Right lobe of liver (tissue), 6 donors: ENCODE results near the gene CRK. TPM values are rescaled to one million over a fixed set of nuclear protein-coding genes. Genes with fewer than 3 reads are reported as not detected.

ENCODE experiments used
- ATAC-seq, 4 donors: fragments of 200-7000 bp; cut with Tn5 transposase; one replicate each; pipeline ENCODE4 v1.9.1; 2020; ENCODE audit warnings: mild to moderate bottlenecking in 4 of 4, moderate library complexity in 4 of 4
- DNase-seq, 3 donors: peaks; one replicate each; pipeline ENCODE4 v3.0.0-alpha.2; 2020
- H3K27ac ChIP-seq, 3 donors: fragments of 200-600 bp; one replicate each; pipeline ENCODE4 v1.8.0; 2022
- H3K27me3 ChIP-seq, 2 donors: fragments of 200-600 bp; one replicate each; pipeline ENCODE4 v1.8.0; 2022
- H3K36me3 ChIP-seq, 4 donors: fragments of 200-600 bp; sonication (generic) in 1 of 4; one replicate each; pipeline versions ENCODE4 v1.5.1 to v1.8.0; 2017 to 2022; ENCODE audit warnings: control low read depth in 1 of 4
- H3K4me1 ChIP-seq, 4 donors: fragments of 200-600 bp; sonication (generic) in 1 of 4; one replicate each; pipeline versions ENCODE4 v1.5.1 to v1.8.0; 2017 to 2022; ENCODE audit warnings: control low read depth in 1 of 4
- H3K4me3 ChIP-seq, 3 donors: fragments of 200-600 bp; one replicate each; pipeline ENCODE4 v1.8.0; 2022
- H3K9me3 ChIP-seq, 4 donors: fragments of 200-600 bp; sonication (generic) in 1 of 4; one replicate each; pipeline versions ENCODE4 v1.5.1 to v1.8.0; 2017 to 2022; ENCODE audit warnings: control low read depth in 1 of 4
- POLR2A ChIP-seq: fragments of 450-650 bp; IDR thresholded peaks from one replicate; pipeline ENCODE4 v1.6.1; 2017; ENCODE audit warnings: antibody characterized with exemption, mild to moderate bottlenecking
- WGBS: methylation state at CpG from one replicate; pipeline ENCODE4 v1.1.6; 2018; ENCODE audit warnings: low coverage, low lambda C conversion rate; ENCODE audit not compliant: insufficient coverage; ENCODE audit errors: missing lambda C conversion rate; 5-methylcytosine and 5-hydroxymethylcytosine counted together
- intact Hi-C, 2 donors: fragments of 100-400 bp; cut with DNase I; formaldehyde crosslinking; loops; one replicate each; pipeline versions ENCODE4 v1.11.2 to v1.14.1; 2022
- total RNA-seq, 6 experiments: library from RNA; depleted of rRNA in 2 of 6; stranded (reverse); fragments of >200 nt in 2 of 6; fragmentation: NEBNext Ultra II Directional in 3 of 6; extraction: Animal tissue kit (Norgen Biotek cat#: 25700) in 3 of 6; gene quantifications; one replicate each; pipeline versions ENCODE4 v1.1.0 to v1.2.4, GENCODE V29; 2016 to 2023
- TF ChIP-seq, protein P1 (sequence below), 4 donors: fragments of 200-600 bp in 3 of 4; fragments of 450-650 bp in 1 of 4; IDR thresholded peaks; one replicate each; pipeline versions ENCODE4 v1.5.1 to v1.8.0; 2016 to 2022; ENCODE audit warnings: antibody characterized with exemption in 4 of 4, mild to moderate bottlenecking in 2 of 4
- donor health status: DM: no; HTN: yes; CAD: no.
- donor health status: DM: no; HTN: no; CAD: no.
- donor health status: DM: no; HTN: no; CAD: no.
- donor health status: DM: no; HTN: yes; CAD: no.
- donor health status: DM: no; HTN: yes; CAD: no.

The CRK gene
- total RNA-seq, 6 experiments from 2014 or later, result 33.9 to 58.6 (median 47.6) TPM

DNA sequence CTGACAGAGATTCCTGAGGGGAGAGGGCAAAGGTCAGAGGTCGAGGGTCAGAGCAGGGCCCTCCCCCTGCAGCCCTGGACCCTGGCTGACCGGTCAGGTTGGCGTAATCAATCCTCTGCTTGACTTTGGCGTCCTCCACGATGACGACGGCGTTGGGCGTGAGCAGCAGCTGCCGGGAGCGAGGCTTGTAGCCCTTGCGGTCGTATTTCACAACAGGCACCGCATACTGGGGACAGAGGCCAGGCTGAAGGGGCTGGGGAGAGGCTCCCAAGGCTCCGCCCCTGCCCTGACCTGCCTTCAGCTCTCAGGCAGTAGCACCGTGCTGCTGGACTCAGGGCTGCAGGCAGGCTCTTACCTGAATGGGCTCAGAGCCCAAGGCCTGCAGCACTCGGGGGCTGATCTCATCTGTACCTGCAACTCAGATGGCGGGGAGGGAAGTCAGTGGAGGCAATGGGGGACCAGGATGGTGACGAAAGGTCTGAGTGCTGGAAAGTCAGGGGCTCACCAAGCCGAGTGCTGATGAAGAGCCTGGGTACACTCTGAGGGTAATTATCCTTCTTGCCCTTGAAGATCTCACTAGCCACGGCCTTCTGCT lies 12.0 kb upstream of the CRK start:
- no peak overlapping the region for H3K4me3 ChIP-seq
- no peaks in the 10 kb centered on the region for H3K9me3 ChIP-seq
- peaks cover 0 to 15% (median 6%) of the 10 kb centered on the region in 4 donors for H3K4me1 ChIP-seq
- intact Hi-C loops, result no loop called here
- DNase-seq (peak; percentile 92 to 97 (median 97)), ATAC-seq (peak; percentile 82 to 91 (median 87))
- H3K27me3 ChIP-seq, result no peaks in the 10 kb centered on the region
- H3K36me3 ChIP-seq, result peaks cover 0 to 11% (median 0%) of the 10 kb centered on the region in 4 donors
- WGBS, result 2% methylated on average over 4 of the region's 21 CpGs
- TF ChIP-seq POLR2A, result peak; percentile 35
- TF ChIP-seq, protein P1, sequence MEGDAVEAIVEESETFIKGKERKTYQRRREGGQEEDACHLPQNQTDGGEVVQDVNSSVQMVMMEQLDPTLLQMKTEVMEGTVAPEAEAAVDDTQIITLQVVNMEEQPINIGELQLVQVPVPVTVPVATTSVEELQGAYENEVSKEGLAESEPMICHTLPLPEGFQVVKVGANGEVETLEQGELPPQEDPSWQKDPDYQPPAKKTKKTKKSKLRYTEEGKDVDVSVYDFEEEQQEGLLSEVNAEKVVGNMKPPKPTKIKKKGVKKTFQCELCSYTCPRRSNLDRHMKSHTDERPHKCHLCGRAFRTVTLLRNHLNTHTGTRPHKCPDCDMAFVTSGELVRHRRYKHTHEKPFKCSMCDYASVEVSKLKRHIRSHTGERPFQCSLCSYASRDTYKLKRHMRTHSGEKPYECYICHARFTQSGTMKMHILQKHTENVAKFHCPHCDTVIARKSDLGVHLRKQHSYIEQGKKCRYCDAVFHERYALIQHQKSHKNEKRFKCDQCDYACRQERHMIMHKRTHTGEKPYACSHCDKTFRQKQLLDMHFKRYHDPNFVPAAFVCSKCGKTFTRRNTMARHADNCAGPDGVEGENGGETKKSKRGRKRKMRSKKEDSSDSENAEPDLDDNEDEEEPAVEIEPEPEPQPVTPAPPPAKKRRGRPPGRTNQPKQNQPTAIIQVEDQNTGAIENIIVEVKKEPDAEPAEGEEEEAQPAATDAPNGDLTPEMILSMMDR (IDR thresholded peaks at IDR 0.05), result no peak
- H3K27ac ChIP-seq, result peak overlapping the region in 2 of 3 donors; percentile 25 to 74

DNA sequence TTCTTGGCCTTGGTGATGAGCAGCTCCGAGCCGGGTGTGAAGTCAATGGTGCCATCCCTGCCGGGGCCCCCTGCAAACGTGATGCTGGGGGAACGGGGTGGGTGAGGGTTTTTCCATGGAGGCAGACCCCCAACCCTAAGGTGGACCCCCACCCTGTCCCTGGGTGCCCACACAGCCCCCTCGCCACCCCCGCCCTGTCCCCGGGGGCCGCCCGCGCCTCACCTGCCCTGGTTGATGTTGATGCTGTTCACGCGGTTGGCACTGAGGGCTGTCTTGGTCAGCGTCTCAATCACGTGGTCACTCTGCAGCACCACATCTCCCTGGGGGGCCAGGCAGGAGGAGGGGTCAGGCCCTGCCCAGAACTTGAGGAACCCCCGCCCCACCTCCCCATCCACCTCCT lies 11.2 kb upstream of the CRK start:
- TF ChIP-seq, protein P1 (IDR thresholded peaks at IDR 0.05), result no peak
- no peak for TF ChIP-seq POLR2A
- Histone ChIP-seq H3K36me3 (peaks cover 0 to 11% (median 0%) of the 10 kb centered on the region in 4 donors), H3K4me1 (peaks cover 0 to 22% (median 9%) of the 10 kb centered on the region in 4 donors), H3K27ac (peak overlapping the region in 1 of 3 donors; percentile 74), H3K9me3 (no peaks in the 10 kb centered on the region), H3K27me3 (no peaks in the 10 kb centered on the region), H3K4me3 (no peak overlapping the region)
- intact Hi-C loops, result no loop called here
- 80% methylated on average over 1 of the region's 16 CpGs for WGBS
- DNase-seq, result no peak
- no peak for ATAC-seq

DNA sequence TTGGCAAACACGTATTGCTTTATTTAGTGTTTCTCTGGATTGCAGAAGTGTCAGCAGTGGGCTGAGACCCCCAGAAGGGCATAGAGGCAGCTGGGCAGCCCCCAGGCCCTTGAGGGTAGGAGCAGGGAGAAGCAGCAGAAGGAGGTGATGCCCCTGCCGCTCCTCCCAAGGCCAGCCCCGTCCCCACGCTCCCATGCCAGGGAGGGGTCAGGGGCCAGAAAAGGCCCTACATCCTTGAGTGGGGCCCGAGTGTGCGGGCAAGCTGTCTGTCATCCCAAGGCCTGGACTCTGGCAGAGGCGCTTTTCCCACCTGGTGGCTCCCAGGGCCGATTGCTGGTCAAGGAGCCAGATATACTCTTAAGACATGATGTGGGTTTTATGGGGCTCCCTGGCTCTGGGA lies 8.2 kb upstream of the CRK start:
- intact Hi-C loops, result no loop called here
- no CpG with 5 or more reads among the region's 8 CpGs for WGBS
- Histone ChIP-seq H3K27ac (no peak overlapping the region), H3K27me3 (no peaks in the 10 kb centered on the region), H3K4me1 (peaks cover 0 to 45% (median 22%) of the 10 kb centered on the region in 4 donors), H3K4me3 (no peak overlapping the region), H3K36me3 (peaks cover 0 to 4% (median 0%) of the 10 kb centered on the region in 4 donors), H3K9me3 (no peaks in the 10 kb centered on the region)
- ATAC-seq (no peak), DNase-seq (no peak)
- no peak for TF ChIP-seq POLR2A
- TF ChIP-seq, protein P1 (IDR thresholded peaks at IDR 0.05), result no peak

DNA sequence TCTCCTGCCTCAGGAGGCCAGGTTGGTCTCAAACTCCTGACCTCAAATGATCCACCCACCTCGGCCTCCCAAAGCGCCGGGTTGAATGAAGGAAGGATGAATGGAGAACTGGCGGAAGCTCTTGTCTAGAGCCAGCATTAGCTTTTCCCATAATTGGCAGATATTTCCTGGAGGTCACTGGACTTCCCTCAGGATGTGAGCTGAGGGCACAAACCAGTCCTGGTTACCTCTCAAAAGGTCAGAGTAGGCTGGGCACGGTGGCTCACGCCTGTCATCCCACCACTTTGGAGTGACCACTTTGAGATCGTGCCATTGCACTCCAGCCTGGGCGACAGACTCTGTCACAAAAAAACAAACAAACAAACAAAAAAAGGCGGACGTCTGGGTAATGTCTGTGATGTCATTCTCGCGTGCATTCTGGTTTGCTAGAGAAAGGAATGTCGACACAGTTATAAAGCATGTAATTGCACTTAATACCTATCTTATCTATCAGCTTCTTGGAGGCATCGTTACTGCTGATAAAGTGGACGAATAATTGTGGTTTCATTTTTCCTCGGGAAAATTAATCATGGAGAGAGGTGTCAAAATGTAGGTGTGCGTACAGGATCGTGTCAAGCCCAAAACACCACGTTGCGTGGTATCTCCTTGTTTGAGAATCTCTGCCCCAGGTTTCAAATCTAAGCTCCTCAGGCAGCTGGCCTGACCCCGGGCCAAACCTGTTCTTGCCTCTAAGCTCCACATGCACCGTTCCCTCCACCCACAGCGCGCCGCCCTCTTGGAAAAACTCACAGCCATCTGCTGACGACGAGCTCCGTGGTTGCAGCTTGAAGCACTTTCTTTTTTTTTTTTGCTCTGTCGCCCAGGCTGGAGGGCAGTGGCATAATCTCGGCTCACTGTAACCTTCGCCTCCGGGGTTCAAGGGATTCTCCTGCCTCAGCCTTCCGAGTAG lies 6.4 kb upstream of the CRK start:
- TF ChIP-seq, protein P1 (IDR thresholded peaks at IDR 0.05), result no peak
- TF ChIP-seq POLR2A, result no peak
- WGBS, result 37% methylated on average over 22 of the region's 33 CpGs
- no peaks in the 10 kb centered on the region for H3K27me3 ChIP-seq
- peak overlapping the region; percentile 9 to 55 (median 36) for H3K27ac ChIP-seq
- ATAC-seq, result peak; percentile 24 to 39 (median 34)
- no peak overlapping the region for H3K4me3 ChIP-seq
- peak in 1 of 3 donors; percentile 39 for DNase-seq
- intact Hi-C loops, result no loop called here
- peaks cover 0 to 4% (median 0%) of the 10 kb centered on the region in 4 donors for H3K36me3 ChIP-seq
- H3K4me1 ChIP-seq, result peaks cover 0 to 43% (median 16%) of the 10 kb centered on the region in 4 donors
- no peaks in the 10 kb centered on the region for H3K9me3 ChIP-seq
